SK-N-SH (cell line): ENCODE results near the gene LARGE1.

Experiments used
- CTCF ChIP-seq: fragments of 200-600 bp; sonication (generic); IDR thresholded peaks from 2 replicates; pipeline ENCODE4 v1.6.1; 2017; ENCODE audit warnings: antibody characterized with exemption, mild to moderate bottlenecking, moderate library complexity
- EP300 ChIP-seq, 2 experiments: IDR thresholded peaks; 2 replicates each; pipeline versions ENCODE4 v1.4.0 to v1.6.1; 2012; ENCODE audit warnings: borderline replicate concordance in 1 of 2, low read depth in 1 of 2, low read length in 1 of 2
- FOXJ3 ChIP-seq: sonication (generic); formaldehyde crosslinking; IDR thresholded peaks from 2 replicates; pipeline ENCODE4 v1.5.1; 2020; ENCODE audit warnings: mild to moderate bottlenecking, missing genetic modification reagents
- NRF1 ChIP-seq: IDR thresholded peaks from 2 replicates; pipeline ENCODE4 v1.6.1; 2012; ENCODE audit warnings: low read depth, mild to moderate bottlenecking, low read length
- REST ChIP-seq: IDR thresholded peaks from 2 replicates; pipeline ENCODE4 v1.6.1; 2012; ENCODE audit warnings: mild to moderate bottlenecking, low read depth, low read length, moderate library complexity
- RFX5 ChIP-seq: IDR thresholded peaks from 2 replicates; pipeline ENCODE4 v1.6.1; 2012; ENCODE audit warnings: mild to moderate bottlenecking, improper control_type of control experiment, low read length

GRCh38 chr22:33588860-33589259, 331.4 kb downstream of the LARGE1 start:
- TF ChIP-seq FOXJ3 (no peak), NRF1 (no peak), RFX5 (no peak), CTCF (no peak), REST (no peak), EP300 (IDR thresholded peaks at IDR 0.05; ENCODE audit: borderline replicate concordance in 1 of 2, low read depth in 1 of 2, low read length in 1 of 2) (no peak)
